ENCODE results near the gene KAT2A.

The KAT2A gene

DNA sequence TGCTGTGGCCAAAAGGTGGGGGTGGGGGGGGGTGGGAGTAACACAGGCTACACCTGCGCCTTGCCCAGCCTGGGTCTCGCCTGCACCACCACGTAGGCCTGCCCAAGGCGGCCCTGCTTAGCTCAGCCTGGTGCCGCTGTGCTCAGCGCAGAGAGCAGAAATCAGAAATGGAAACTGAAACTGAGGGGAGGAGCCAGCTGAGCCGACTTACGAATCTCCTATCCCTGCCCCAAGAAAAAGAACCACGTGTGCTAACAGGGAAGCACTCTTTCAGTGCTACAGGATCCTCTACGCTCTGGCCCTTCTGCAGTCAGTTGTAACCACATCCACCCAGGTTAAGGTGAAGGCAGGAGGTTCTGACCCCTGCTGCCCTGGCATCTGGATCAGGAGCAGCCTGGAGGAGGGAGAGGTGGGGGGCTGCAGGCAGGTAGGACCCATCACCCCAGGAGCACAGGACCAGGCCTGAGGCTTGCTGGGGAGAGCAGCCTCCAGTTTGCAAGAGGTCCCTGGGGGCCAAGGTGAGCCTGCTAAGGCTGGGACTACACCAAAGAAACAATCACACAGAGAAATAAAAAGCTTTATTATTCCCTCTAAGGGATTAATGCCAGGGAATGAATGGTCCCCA lies 8.5 kb downstream of the KAT2A start, which contains the start of gene DHX58:
TSS of gene DHX58 (minus strand) at position 163 of the 625 bp plus-strand sequence. CDS start 822 bp downstream, outside the sequence.
- peak; percentile 79 for DNase-seq

DNA sequence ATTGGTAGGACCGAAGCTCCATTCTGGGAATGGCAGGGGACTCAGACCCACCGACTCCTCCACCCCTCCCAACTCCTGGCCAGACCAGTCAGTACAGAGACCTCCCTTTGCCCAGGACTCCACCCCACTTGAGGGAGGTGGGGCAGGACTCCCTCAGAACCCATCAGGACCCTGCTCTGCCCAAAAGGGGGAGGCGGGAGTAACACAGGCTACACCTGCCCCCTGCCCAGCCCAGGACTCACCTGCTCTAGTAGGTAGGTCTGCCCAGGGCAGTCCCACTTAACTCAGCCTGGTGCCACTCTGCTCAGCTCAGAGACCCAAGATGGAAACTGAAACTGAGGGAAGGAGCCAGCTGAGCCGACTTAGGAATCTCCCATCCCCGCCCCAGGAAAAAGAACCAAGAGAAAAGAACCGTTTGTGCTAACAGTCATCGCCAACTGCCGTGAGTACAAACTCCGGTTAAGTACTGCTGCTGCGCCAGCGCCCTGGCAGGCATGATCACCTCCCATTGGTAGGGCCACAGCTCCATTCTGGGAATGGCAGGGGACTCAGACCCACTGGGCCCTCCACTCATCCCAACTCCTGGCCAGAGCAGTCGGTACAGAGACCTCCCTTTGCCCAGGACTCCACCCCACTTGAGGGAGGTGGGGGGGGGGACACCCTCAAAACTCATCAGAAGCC lies 9.2 kb downstream of the KAT2A start:
- DNase-seq: peak; percentile 34

DNA sequence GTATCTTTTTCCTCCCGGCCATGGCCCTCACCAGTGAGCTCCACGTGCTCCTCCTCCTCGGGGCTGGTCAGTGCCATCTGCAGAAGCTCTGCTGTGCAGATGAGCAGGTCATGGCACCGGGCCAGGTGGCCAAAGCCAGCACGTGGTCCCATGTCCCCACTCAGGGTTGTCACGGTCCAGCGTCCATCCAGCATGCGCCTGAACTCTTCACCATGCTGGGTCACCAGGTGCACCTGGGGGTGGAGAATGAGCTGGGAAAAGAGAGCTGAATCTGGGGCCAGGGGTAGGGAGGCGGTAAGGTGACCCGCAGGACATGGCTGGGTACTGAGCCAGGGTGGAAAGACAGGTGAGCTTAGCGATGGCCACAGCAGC lies 9.9 kb downstream of the KAT2A start:
- DNase-seq: no peak

DNA sequence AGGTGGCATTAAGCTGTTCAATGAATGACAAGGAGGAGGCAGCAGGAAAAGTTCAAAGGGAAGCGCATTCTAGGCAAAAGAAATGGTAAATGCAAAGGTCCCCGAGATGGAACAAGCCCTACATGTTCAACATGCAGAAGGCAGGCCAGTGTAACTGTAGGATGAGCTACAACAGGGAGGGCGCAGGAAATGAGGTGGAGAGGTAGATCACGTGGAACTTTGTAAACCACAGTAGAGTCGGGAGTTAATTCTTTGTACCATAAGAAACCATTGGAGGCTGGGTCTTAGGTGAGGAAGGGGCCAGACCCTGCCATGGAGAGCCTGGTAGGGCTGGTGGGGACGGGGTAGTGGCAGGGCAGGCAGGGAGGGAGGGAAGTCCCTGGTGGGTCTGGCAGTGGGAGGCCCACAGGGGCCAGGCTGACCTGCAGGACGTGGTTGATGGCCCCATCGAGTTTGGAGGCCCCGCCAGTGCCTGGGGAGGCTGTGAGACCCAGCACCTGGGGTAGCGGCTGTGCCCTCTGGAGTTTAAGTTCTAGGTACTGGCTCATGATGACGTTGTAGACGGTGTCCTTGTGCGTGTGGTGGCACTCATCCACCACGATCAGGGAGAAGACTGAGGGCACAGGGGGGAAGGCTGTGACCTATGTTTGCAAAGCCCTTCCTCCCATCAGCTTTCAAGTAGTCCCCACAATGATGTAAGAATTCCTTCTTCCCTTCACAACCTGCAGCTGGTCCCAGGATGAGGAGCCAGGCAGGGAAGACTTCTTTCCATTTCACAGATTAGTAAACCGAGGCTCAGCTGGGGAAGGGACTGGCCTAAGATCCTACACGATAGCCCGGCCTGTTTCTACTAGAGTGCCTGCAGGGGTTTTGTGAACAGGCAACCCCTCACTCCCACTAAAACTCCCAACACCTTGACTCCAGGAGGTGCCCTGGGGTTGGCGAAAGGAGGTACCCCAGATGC lies 10.6 kb downstream of the KAT2A start:
- no peak for DNase-seq

DNA sequence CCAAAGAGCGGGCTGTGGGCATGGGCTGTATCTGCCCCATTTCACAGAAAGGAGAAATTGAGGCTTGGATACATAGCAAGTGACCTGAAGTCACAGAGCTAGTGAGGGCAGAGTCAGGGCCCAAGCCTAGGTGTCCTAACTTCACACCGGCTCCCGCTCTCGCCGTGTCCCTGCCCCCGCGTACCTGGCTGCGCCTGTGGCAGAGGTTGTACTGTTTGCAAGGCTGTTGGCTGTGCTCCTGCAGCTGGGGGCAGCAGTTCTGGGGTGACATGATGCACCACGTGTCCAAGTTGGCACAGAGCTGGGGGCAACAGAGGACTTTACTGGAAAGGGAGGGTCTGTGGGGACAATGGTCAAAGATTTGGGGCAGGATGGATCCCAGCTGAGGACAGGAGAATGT lies 12.1 kb downstream of the KAT2A start:
- no peak for DNase-seq

DNA sequence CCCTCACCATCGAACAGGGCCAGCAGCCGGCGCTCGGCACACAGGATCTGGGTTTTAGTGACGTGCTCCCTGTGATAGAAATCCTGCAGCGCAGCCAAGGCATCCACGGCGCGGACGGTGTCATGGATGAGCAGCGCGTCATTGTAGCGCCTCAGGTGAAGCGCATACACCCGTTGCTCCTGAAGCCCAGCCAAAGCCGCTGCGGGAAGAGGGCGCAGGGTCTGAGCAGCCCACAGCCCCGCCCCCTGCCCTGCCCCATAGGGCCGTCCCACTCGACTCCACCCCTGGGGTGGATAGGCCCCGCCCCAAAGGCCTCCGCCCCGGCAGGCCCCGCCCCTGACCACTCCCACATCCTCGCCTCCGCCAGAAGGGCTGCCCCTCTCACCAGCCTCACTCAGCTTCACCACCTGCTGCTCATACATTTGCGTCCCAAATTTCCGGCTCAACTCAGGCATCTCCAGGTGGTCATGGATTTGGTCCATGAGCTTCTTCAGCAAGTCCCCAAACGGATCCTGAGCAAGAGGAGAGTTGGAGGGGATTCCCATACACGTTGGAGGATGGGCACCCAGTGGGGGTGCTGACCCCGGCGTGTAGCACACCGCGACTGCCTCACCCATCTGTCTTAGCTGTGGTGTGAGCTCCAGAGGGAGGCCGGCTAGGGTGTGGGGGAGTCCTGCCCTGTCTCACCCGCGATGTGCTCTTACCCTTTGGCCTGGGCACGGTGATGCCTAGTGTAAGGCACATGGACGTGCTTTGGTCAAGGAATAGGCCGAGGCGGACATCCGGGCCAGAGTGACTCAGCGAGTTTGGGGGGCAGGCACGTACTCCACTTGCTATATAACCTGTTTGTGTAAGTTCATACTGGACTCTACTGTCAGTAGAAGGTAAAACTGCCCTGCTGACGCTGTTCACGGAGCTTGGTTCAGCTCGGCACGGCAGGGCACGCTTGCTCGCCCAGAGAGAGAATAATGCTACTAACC lies 13.3 kb downstream of the KAT2A start:
- peak; percentile 90 for DNase-seq

DNA sequence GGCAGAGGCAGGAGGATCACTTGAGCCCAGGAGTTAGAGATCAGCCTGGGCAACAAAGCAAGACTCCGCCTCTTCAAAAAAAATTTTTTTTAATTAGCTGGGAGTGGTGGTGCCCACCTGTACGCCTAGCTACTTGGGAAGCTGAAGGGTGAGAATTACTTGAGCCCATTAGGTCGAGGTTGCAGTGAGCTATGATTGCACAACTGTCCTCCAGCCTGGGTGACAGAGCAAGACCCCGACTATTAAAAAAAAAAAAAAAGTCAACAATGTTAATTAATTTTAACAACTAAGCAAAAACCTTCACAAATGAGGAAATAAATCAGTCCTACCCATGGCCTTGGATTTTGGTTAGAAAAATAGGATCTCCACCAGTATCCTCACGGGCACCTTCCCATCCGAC lies 14.0 kb downstream of the KAT2A start:
- DNase-seq: no peak

DNA sequence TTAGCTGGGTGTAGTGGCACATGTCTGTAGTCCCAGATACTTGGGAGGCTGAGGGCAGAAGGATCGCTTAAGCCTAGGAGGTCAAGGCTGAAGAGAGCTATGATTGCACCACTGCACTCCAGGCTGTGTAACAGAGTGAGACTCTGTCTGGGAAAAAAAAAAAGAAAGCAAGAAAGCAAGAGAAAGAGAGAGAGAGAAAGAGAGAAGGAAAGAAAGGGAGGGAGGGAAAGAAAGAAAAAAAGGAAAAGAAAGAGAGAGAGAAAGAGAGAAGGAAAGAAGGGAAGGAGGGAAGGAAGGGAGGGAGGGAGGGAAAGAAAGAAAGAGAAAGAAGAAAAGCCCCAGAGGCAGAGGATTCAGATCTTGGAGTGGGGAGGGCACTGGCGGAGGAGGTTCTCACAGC lies 15.2 kb downstream of the KAT2A start:
- DNase-seq: no peak

DNA sequence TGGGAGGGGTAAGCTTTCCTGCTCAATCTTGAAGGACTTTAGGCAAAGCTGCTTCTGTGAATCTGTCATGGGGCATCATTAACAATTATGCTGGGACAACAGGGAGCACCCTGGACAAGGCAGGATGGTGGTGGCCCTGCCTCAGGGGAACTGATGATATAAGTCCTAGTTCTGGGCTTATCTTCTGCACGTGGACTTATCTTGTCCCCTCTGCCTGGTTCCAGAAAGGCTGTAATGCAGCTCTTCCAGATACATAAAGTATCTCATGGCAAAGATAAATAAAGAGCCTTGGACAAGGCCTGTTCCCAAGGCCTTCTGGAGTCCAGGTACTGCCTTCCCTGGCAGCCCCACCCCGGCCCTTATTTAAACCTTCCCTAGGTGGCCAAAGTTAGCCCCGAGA lies 16.9 kb downstream of the KAT2A start:
- no peak for DNase-seq

DNA sequence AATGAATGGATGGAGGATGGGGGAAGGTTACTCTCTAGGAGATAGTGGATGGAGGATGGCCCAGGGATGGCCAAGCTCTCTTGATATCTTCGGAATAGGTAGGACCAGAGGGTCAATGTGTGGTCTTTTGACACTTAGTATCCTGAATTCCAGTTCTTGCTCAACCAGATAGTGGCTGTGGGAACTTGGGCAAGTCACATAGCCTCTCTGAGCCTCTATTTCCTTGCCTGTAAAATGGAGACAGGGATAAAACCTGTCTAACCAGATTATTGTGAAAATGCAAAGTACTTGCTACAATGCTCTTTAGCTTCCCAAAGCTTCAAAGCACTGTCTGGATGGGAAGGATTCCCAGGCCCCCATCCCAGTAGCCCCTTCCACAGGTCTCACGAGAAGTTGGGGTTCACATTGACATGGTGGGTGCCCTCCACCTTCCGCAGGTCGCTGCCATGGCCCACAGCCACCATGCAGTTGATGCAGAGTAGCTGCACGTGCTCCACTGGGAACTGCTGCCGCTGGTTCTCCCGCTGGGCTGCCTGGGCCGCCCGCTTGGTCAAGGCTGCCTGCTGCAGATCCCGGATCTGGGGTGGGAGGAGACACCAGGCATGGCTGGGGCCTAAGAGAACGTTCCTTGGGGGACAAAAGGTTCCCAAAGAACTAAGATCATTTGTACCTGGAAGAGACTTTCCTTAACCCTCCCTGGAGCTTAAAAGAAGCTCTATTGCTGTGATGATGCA lies 17.8 kb downstream of the KAT2A start:
- no peak for DNase-seq

DNA sequence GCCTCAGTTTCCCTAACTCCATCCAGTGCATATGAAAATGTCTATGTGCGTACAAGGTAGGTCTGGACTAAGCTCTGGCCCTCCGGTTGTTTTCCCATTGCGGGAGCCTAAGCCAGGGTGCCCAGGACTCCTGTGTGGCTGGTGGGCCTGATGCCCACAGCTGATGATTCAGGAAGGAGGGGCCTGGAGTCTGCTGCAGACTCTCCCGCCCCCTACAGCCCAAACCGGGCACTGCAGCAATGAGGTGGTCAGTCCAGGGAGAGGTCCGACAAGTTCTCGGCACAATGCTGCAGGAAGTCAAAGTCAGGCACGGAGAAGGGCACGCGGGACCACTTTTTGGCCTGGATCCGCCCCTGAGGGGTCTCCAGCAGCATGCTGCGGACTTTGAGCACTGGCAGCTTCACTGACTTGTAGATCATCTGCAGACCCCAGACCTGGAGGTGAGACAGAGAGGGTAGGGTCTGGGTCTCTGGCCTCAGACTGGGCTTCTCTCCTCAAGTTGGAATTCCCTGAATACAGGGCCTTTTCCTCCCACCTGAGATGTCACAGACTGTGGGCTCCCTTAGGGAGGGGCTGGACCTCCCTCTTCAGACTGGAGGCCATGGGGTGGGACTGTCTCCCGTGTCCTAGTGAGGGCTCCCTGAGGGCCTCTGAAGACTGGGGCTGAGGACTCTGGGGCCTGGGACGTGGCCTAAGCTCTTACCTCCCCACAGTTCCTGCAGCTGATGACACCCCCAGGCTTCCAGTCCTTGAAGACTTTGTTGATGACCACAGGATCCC lies 19.5 kb downstream of the KAT2A start:
- DNase-seq: peak; percentile 68

DNA sequence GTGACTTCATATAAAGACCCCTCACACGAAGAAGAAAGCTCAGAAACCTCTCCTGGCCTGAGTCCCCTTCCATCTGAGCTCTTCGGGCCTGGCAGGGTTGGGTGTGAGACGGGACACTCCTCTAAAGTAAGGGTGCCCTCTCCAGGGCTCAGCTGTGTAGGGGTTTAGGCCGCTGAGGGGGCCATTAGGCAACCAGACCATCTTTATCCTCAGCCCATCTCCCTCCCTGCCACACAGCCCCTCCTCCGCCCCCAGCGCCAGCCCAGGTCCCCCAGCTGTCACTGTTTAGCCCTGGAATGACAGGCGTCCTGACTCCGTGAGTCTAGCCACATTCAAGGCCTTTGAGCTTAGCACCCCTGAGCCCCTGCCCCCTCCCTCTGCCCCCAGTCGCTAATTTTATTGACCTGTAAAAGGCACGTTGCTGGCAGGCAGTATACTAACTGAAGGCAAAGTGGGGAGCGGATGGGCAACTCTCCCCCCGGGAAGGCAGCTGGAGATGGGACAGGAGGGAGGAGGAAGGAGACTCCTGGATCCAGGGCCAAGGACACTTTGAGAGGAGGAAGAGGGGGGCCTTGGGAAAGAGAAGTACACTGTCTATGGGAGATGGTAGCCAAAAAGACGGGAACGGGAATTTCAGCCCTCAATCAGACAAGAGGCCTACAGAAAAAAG lies 22.3 kb downstream of the KAT2A start:
- DNase-seq: no peak

DNA sequence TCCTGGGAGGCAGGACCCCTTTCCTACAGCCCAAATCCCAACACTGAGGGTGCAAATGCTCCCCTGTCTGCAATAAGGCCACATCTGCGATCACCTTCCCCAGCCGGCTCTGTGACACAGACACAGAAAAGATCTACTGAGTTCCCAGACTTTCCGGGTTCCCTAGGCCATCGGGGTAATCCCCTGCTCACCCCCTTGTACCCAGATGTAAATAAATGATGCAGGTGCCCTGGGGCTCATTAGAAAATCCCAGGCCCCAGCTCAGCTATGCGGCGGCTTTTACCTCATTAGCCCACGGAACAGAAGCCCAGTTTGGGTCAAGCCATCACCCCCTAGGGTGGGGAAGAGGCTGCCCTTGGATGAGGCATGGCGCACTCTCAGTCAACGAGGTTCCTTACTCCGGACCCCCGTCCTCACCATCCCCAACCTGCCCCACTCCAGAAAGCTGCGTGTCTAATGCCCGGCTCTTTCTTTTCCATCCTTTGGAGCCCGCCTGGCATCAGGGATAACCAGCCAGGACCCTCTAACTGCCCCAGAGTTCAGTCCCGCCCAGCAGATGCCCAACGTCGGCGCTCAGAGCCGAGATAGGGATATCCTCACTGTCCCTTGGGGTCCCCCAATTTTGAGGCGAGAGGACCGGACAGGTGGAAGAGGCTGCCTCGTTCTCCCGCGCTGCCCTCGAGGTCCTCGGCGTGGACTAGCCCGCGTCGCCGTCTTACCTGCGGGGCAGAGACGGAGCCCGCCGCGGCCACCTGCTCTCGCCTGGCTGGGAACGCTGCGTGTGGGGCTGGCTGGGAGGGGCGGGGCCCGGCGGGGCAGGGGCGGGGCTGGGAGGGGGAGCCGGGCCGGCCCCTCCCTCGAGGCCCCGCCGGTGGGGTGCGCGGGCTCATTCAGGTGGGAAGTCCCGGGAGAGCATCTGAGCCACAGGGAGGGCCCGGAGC lies 23.2 kb downstream of the KAT2A start, which contains the start of gene ZNF385C:
TSS of gene ZNF385C (minus strand) at position 783 of the 941 bp plus-strand sequence. CDS start 35,417 bp downstream, outside the sequence.
- peak; percentile 64 for DNase-seq

DNA sequence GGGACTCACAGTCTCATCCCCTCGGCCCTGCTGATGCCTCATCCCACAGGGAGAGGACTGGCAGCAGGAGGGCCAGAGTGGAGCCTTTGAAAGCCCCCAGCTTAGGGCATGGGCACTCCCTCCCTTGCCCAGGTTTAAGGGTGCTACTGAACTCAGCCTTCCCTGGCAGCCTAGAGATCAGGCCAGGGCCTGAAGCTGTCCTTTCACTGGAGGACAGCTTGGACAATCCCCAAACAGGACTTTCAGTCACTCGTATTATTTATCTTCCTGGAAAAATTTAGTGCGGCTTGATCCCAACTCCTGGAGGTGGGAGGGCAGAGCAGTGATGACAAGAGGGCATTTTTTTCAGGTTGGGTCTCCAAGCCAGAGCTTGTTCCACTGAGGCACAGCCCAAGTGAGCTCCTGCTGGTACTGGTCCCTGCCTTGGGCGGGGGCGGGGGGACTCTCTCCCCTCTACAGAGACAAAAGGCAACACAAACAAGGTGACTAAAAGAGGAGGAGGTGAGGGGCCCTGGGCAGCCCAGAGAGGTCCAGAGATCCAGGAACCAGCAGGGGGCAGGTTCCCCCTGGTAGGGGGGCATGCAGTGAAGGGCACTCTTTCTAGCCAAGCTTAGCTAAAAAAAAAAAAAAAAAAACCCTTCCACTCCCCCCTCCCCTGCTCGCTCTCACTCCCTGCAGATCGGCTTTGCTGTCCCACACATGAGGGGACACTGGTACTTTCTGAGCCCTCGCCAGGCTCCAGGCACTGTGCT lies 24.6 kb downstream of the KAT2A start:
- no peak for DNase-seq

DNA sequence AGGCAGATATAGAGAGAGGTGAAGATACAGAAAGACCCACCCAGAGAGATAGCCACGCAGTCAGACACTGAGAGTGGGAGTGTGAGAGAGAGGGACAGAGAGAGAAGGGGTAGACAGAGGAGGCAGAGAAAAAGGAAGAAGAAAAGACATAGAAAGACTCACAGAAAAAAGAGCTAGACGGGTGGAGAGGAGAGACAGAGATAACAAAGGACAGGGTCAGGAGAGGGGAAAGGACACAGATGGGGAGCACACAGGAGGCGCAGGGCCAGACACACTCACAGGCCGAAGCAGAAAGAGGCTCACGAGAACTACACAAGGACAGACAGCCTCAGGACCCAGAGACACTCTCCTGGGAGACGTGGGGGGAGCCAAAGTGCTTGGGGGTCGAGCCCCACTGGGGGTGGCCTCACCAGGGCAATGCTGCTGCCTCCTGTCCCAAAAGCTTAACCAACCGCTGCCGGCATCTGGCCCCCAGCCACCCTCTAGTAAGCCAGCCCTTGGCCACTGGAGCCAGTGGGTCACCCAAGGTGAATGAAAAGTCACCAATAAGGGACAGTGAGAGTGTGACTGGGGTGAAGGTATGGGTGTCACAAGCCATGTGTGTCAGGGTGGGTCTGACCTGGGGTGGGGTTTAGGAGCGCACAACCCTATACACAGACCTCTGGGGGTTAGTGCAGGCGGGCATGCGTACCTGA lies 26.6 kb downstream of the KAT2A start:
- no peak for DNase-seq

DNA sequence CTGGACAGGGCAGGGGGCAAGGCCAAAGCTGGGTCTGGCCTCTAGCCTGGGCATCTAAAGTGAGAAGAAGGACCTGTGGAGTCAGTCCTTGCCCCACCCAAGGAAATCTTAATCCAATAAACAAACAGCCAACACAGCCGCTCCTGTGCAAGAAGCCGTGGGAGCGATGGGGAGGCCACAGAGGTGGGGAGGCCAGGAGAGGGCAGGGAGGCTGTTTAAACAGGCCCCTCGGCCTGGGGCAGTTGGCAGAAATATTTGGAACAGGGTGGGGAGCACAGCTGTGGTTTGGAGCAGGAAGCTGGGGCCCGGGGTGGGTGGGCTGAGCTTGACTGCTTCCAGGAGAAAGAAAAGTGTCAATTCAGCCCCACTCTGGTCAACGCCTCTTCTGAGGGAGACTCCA lies 28.2 kb downstream of the KAT2A start:
- no peak for DNase-seq
